Inflammatory macrophage treated with lipopolysaccharide for 4 hours (primary cell): ENCODE data around the gene SNAPIN.
A peak's percentile ranks its signal among the peaks of the same experiment; 100 is the strongest.

Experiments
- DNase-seq: peaks from one replicate; pipeline ENCODE4 v3.0.0-alpha.2; 2020

The SNAPIN gene, protein sequence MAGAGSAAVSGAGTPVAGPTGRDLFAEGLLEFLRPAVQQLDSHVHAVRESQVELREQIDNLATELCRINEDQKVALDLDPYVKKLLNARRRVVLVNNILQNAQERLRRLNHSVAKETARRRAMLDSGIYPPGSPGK

DNA sequence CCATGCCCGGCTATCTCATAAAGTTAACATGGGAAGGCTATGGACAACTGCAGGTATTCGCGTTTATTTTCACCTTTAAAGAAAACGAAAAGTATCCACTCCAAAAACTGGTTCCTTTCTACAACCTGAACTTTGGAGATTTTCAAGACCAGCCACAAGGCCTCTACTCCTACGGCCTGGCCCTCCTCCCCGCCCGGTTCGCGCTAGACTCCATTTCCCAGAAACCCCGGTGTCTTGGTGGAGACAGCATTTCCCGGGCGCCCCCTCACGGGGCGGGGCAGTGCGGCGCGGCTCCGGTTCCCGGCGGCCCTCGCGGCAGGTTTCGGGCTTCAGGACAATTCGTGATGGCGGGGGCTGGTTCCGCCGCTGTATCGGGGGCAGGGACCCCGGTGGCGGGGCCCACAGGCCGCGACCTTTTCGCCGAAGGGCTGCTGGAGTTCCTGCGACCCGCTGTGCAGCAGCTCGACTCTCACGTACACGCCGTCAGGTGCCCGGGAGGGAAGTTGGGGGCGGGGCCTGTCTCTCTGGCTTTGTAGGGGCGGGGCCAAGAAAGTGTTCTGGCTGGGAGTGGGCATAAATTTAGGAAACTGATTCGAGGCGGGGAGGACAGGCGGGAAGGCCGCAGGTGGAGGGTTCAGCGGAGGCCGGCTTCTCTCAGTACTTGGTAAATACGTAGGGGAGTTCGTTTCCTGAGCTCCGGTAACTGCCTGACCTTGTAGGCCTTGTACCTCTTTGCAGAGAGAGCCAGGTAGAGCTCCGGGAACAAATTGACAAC, at the start of gene SNAPIN:
Gene SNAPIN (plus strand): TSS at position 304 of the 775 bp plus-strand sequence. CDS start 41 bp downstream, at position 345.
- DNase-seq: peak; percentile 91

DNA sequence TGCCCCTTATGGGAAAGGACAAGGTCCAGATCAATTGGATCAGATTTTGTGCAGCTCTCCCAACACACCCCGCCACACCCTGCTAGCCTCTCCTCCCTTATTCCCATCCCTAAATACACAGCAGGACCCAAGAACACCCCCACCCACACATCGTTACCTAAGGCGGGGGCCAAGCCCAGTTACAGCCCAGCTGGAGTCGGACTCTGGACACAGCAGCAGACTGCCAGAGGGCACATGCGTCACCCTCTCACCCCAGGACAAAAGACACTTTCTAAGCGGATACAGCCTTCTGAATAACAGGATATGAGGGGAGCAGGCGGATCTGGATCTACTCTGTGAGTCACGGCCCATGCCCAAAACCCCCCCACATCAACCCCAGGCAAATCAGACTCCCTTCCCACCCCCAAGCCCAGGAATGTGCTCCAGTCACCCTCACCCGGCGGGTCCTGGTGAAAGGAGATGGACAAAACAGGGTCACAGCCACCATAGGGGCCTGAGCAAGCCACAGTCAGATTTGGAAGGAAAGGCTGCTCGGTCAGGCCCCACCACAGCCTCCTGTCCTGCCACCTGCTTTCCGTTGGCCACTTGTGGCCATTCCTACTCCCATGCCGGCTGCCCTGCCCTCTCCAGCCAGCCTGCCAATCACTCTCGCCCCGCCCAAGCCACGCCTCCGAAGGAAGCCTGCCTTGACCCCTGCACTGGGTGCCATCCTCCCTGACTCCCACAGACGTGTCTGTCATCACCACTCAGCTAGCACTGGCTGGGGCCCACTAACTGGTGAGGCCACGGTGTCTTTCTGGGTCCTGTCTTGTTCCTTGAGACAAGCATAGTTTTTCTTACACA, 49.5 kb upstream of the SNAPIN start:
- DNase-seq: peak; percentile 83

DNA sequence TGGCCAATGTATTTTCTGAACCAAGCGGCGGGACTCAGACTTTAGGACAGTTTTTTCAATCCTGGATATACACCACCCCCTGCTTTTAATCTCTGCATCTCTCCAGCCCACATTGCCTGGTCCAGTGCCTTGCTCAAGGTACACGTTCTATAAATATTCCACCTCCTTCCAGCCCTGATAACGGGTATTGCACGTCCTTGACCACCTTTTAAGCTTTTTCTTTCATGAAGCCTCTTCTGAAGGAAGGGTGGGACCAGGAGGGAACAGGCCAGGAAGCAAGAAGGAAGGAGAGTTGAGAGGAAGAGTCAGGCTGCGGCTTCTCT, 49.0 kb upstream of the SNAPIN start:
- DNase-seq: no peak

DNA sequence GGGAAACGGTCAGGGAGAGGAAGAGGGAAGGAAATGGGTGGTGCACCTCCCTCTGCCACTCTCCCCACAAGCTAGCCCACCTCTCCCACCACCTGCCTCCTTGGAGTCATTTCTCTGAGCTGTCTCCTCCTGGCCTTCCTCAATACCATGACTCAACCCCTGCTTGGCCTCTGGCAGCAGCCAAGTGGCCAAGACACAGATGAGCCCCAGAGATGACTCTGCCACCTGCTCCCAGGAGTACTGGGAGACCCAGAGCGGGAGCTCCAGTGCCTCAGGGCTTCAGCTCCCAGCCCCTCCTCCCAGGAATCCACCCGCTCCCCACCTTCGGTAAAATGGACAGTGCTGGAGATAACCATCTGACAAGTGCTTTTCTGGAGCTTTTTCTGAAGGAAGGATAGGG, 48.2 kb upstream of the SNAPIN start:
- peak; percentile 24 for DNase-seq

DNA sequence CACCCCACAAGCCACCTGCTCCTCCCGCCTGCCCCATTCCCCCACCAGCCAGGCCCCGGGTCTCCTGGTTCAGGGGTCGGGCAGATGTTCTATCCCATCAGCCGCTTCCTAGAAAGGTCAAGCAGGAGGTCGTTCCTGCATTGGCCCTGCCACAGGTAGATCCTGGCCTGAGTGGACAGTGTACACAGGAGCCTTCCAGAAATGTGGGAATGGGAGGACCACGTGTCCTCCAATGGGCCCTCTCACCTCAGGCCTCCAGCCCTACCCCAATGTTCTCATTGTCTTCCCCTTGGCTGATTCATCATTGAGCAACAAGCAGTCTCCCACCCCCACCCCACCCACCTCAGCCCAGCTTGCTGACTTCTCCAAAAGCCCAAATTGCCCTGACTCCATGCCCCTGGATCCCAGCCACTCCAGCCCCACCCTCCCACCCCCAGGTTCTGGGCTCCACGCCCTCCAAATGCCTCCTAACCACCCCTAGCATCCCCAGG, 47.6 kb upstream of the SNAPIN start:
- peak; percentile 64 for DNase-seq

DNA sequence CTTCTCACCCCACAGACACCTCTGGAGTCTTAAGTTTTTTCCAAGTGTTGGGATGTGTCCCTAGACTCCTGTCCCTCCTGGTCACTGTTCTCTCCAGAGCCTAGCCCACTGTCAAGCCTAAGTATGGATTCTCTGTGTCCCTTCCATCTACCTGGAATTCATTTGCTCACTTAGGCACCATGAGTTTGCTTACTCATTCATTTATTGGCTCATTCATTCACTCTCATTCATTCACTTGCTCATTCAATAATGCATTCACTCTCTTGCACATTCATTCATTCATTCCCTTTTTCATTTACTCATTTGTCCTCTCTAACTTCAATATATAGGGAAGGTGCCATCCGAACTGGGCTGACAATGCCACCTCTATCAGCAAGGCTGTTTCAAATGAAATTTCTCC, 47.1 kb upstream of the SNAPIN start:
- DNase-seq: no peak

DNA sequence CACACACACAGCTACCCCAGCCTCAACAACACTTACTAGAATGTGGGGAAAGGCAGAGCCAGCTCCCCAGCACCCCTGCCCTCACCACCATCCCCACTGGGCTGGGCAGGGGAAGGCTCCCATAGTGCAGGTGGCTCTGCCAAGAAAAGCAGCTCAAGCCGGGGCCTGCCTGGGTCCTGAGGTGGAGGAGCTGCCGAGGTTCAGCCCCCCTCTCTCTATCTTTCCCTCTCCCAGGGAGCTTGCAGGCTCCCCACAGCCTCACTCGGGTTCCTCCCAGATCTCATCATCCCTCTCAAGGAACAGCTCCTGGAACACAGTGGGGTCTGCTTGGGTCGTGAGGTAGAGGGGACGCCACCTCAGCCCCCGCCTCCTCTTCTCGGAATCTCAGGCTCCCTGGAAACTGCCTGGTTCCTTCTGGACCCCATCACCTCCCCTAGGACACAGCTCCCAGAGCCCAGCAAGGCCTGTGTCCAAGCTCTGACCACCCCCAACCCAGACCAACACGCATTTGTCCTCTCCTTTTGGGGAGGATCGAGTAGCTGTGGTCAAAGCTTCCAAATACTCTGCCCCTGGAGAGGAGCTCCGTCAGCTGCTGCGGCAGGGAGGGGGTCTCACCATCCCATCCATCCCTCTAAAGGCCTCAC, 46.3 kb upstream of the SNAPIN start:
- DNase-seq: no peak

DNA sequence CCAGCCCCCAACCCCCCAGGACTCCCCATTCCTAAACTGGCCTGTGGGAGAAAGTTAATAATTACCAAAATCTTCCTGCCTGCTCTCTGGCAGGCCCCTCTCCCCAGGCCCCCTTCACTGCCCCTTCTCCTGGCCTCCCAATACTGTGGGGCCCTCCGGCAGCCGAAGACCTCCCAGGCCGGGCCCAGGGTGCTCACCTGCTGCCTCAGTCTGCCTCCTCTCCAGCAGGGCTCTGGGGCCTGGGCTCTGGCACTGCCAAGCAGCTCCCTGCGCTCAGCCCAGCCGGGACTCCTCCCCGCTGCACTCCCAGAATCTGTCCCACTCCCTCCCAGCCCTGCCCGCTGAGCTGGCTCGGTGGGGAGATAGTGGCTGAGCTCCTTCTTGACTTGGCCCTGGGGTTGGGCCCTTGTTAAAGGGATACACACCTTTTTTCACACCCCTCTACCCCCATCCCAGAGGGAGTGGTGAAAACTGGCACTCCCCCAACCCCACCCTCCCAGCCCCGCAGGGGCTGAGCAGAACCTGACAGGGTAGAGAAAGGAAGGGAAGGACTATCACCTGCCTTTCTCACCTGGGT, 45.7 kb upstream of the SNAPIN start, which contains the start of gene S100A16:
Gene S100A16 (minus strand): TSS at position 383 of the 577 bp plus-strand sequence. CDS start 4,986 bp downstream, outside the sequence.
- DNase-seq: no peak

DNA sequence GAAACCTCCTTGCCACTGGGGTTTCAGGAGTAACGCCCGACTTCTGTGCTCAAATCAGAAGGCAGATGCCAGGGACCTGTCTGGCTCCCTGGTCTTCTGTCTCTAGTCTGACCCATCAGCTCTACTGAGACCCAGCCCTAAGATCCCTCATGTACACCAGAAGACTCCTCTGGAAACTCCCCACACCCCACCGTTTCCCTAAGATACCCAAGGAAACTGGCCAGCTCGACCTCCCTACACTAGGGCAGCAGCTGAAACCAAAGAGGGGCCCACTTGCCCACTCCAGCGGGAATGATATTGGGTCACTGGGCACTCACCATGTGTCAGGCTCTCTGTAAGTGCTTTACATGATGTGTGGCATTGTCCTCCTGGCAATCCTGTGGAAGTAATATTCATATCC, 45.1 kb upstream of the SNAPIN start:
- no peak for DNase-seq

DNA sequence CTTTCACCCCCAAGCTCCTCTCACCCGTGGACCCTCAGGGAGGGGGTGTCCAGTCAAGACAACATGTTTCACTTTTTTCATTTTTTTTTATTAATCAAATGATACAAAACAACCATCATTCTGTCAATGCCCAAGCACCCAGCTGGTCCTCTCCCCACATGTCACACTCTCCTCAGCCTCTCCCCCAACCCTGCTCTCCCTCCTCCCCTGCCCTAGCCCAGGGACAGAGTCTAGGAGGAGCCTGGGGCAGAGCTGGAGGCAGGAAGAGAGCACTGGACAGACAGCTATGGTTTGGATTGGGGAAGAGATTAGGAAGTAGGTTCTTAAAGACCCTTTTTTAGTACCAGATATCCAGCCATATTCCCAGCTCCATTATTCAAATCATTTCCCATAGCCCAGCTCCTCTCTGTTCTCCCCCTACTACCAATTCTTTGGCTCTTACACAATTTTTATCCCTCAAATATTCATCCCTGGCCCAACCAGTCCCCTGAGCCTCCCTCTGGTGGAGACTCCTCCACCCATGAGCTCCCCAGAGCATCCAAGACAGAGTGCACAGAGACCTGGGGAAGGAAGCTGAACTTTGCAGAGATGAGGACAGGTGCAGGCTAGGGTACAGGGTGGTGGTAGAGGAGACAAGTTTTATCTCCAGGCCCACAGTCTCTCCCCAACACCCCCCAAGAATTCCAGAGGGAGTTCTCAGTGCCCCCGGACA, 44.2 kb upstream of the SNAPIN start:
- no peak for DNase-seq

DNA sequence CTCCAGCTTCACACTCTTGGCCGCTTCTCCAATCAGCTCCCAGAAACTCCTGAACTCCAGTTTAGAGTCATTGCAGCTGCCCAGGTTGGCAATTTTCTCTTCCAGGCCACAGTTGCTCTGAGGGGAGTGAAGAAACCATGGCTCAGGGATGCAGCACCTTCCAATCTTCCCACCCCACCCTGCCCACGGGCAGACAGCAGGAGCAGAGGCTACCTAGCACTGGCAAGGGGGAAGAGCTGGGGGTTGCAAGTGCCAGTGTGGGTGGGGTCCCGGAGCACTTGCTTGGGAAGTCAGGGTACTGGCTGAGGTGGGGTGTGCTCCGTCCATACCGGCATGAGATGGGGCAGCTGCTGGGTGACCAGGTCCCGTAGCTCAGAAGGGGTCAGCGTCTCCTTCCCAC, 43.6 kb upstream of the SNAPIN start:
- no peak for DNase-seq

DNA sequence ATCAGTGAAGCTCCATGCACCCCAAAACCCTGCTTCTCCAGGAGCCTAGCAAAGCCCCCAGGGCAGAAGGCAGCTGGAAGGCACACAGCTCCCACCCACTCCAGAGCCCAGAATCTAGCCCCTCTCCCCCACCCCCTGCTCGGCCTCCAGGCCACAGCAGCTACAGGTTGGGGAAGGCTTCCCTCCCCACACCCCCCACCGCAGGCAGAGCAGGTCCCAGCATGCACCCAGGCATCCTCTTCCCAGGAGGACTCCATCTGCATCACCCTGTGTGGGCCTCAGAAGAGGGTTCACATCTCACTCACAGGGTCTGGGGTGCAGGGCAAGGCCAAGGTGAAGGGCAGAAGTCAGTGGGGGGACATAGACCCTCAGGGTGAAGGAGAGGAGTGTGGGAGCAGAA, 43.1 kb upstream of the SNAPIN start:
- DNase-seq: no peak

DNA sequence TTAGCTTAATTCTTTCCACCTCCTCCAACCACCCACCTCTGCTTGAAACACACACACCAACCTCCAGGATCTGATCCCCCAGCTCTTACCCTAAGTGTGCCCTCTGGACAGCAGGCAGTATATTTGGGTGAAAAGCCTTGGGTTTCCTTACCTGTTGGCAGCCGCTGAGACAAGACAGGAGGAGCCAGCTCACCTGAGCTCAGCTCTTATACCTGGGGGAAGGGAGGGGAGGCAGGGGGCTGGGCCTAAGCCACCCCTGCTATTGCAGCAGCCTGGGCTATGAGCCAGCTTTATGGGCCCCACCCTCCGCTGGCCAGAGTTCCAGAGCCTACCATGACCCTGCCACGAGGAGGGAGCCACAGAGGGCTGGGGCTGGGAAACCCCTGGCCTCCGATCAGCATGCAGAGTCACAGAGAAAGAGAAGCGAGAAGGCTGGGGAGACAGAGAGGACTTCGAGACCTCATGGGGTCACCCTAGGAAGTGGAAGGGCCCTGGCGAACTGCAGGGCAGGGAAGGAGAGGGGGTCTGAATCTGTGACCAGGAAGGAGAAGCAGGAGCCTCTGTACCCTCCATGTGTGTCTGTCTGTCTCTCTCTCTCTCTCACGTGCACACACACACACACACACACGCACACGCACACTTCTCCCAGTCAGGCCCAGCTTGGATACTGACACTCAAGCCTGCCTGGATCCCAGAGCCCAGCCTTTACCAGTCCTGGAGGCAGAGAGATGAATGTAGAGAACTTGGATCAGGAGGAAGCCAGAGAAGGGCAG, 42.2 kb upstream of the SNAPIN start, which contains the start of gene S100A14:
Gene S100A14 (minus strand): TSS at position 182 of the 773 bp plus-strand sequence. CDS start 467 bp downstream, outside the sequence.
- DNase-seq: peak; percentile 36

DNA sequence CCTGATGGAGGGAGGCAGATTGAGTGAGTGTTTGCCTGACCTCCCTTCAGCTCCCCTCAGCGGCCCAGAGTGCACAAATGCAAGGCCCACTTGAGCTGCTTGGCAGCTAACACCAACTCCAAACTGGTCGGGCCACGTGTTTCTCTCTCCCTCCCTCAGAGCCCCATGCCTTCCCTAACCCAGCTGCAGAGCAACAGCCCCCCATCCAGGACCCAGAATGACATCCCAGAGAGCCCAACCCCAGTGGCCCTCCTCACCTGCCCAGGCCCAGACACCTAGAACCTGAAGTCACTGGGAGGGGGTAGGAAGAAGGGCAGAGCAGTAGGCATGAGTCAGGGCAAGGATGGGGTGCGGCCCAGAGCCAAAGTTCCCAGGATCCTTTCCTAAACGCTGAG, 41.6 kb upstream of the SNAPIN start:
- no peak for DNase-seq

DNA sequence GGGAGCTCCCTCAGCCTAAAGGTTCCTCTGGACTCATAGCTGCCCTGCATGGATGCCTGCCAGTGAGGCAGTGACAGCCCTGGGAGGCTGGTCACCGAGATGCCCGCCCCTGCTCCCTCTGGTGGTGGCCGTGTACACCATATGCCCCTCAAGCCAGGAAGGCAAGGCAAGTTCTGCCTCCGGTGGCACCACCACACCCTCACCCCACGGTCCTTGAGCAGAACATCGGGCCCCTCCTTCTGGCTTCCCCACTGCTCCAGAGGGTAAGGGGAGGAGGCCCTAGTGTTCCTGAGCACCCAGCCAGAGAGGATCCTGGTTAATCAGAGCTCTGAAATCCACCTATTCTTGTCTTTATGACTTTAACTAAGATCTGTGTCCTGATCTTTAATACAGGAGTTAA, 40.8 kb upstream of the SNAPIN start:
- peak; percentile 77 for DNase-seq

DNA sequence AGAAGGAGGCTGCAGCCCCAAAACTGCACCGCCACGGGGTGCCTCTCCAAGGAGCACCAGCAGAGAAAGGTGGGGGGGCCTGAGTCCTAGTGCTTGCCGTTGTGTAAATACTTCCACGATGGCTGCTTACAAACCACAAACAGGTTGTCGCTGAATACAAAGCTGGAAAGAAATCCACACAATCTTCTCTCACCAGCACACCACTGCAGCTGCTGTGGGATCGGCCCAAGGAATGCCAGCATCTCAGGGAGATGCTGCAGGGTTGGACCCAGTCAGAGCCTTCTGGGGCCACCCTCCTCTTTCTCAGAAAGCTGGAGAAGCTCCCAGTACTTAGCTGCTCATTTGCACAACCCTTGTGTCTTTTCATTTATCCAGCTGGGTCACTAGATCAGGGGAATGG, 39.3 kb upstream of the SNAPIN start:
- DNase-seq: no peak

DNA sequence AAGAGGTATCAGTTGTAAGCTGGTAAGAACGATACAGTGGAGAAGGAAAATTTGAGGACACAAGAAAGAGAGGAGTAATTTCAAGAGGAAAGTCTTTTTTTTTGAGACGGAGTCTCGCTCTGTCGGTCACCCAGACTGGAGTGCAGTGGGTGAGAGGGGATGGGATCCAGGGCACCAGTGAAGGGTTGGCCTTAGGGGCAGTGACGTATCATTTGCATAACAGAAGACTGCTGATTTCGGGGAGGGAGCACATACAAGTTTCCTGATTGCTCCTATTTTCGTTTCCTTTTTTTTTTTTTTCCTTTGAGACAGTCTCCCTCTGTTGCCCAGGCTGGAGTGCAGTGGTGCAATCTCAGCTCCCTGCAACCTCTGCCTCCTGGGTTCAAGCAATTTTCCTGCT, 35.4 kb upstream of the SNAPIN start:
- DNase-seq: peak; percentile 89

DNA sequence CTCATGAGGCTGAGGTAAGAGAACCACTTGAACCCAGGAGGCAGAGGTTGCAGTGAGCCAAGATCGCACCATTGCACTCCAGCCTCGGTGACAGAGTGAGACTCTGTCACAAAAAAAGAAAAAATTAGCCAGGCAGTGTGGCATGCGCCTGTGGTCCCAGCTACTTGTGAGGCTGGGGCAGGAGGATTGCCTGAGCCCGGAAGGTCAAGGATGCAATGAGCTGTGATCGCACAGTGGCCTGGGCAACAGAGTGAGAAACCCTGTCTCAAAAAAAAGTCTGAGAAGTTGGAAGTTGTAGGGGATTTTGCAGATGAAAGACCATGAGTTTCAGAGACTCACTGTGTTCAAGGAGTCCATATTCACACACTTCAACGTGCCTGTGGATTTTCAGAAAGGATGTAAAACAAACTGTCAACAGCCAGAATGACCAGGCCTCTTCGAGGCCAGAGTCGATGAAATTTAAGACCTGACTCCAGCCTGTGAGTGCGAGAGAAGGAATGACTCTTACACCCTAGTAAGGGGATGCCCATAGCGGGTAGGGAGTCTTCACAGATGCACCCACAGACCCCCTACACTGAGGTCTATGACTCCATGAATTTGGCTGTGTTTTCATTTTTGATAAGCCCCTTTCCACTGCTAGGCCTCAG, 33.4 kb upstream of the SNAPIN start:
- DNase-seq: no peak

DNA sequence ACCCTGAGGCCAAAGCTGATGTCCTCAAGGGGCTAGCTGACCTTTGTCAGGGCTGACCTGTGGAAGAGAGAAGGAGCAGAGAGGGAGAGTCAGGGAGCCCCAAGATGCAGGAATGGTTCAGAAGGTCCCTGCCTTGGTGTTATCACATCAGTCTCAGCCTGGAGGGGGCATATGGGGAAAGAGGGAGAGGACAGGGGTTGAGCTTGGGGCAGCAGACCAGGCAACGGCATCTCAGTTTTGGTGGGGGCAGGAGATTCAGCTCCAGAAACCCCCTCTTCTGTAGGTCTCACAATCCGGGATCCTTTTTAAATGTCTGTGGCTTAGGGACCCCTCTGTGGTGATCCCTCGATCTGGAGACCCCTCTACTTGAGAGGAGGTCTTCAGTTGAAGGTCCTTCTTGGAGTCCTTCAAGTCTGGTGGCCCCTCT, 32.0 kb upstream of the SNAPIN start:
- DNase-seq: no peak

DNA sequence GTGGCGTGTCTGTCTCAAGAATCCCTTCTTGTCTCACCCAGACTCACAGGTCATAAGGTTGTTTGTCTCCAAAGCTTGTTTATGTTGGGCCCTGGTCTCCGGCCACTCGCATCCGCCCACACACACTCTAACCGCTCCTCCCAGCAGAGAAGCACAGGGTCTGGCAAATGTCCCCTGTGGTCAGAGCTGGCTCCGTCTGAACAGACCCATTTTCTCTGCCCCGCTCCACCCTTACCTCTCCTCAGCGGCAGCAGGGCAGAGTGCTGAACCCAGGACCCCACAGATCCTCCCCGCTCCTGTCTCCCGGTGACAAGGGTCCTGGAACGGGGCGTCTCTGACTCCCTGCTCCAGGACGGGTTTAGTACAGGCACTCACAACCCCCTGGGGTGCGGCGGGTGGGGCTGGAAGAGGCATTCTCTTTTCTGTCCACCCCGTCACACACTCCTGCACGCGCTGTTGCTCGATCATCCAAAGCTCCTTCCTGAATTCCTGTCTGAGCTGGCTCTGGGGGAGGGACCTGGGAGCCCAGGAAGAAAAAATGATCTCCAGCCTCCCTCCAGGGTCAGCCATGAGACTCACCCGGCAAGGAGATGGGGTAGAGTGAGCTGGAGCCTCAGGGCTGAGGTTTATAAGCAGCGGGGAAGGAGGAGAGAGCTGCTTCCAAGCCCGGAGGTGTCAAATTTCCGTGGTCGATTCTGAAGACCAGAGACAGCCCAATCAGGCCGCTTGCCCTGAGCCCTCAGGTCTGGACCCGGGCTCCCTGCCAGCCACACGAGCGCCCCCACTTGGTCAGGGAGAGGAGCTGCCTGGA, 31.4 kb upstream of the SNAPIN start, which contains the start of gene S100A13:
Gene S100A13 (minus strand): TSS at position 602 of the 811 bp plus-strand sequence. CDS start 1,033 bp downstream, outside the sequence.
- DNase-seq: peak; percentile 21
